Measurements from ENCODE around the gene MAPK1. TPM values are rescaled to one million over a fixed set of nuclear protein-coding genes. Genes with fewer than 3 reads are reported as not detected.

MAPK1 gene
- total RNA-seq, 4 donors from 2014 or later: 72.3 to 121 (median 85.2) TPM

DNA sequence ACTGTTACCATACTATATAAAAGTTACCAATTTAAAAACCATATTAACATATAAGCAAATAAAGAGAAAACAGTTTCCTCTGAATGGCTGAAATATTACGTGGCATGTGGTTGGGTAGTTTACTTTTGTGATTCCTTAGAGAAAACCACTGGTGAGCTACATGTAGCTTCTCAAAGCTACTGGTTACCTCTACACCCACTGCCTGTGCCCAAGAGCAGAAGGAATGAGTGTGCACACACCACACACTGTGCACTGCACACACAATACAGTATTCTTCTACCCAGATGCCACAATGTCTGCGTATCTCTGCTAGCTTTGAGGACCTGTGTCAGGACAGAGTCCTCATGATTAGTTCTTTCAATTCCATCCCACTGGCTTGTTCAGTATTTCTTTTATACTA is 106.4 kb downstream of the MAPK1 start:
- H3K4me3 ChIP-seq (ENCODE audit: low read depth, poor library complexity, severe bottlenecking): no peak overlapping the region
- no peak for DNase-seq (ENCODE audit: low spot score in 2 of 2)
- intact Hi-C loops (cut with DNase I; ENCODE audit: low total_unique reads): no loop called here
- TF ChIP-seq, protein P1, sequence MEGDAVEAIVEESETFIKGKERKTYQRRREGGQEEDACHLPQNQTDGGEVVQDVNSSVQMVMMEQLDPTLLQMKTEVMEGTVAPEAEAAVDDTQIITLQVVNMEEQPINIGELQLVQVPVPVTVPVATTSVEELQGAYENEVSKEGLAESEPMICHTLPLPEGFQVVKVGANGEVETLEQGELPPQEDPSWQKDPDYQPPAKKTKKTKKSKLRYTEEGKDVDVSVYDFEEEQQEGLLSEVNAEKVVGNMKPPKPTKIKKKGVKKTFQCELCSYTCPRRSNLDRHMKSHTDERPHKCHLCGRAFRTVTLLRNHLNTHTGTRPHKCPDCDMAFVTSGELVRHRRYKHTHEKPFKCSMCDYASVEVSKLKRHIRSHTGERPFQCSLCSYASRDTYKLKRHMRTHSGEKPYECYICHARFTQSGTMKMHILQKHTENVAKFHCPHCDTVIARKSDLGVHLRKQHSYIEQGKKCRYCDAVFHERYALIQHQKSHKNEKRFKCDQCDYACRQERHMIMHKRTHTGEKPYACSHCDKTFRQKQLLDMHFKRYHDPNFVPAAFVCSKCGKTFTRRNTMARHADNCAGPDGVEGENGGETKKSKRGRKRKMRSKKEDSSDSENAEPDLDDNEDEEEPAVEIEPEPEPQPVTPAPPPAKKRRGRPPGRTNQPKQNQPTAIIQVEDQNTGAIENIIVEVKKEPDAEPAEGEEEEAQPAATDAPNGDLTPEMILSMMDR (IDR thresholded peaks at IDR 0.05): no peak
- no peak for TF ChIP-seq POLR2A (IDR thresholded peaks at IDR 0.05)
- 90 to 94% methylated on average over 2 of the region's 2 CpGs for WGBS, 2 donors

GRCh38 chr22:21760640-21761039 is 106.8 kb downstream of the MAPK1 start:
- intact Hi-C loops (cut with DNase I; ENCODE audit: low total_unique reads): no loop called here
- H3K4me3 ChIP-seq (ENCODE audit: low read depth, poor library complexity, severe bottlenecking): no peak overlapping the region
- DNase-seq (ENCODE audit: low spot score in 2 of 2): no peak
- TF ChIP-seq, protein P1 (IDR thresholded peaks at IDR 0.05): no peak
- no peak for TF ChIP-seq POLR2A (IDR thresholded peaks at IDR 0.05)
- WGBS, 2 donors: 83 to 85% methylated on average over 2 of the region's 2 CpGs

DNA sequence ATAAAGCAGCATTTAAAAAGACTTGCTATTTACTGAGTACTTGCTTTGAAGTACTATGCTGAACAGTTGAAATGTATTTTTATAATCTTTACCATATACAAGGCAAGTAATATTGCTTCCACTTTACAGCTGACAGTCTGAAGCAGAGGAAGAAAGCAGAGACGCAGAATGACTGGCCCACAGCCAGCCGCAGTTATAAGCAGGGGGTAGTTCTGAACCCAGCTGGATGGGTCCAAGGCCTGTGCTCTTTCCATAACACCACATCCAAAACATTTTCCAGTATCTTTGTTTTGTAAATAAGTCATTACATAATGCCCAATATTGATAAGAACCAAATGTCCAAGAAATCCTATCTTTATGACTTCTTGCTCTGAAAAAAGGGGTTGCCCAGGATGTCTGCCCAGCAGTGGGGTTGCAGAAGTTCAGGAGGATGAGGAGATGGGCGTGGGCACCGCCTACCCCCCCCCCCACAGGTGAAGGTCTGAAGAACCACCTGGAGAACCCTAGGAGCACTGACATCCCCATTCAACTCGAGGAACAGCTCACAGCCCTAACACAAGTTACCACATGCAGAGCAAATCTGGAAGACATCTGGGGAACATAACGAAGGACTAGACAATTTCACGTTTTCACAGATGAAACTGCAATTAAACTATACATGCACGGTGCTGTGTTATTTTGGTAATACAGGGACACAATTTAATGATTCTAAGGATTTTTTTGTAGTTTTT is 107.6 kb downstream of the MAPK1 start:
- intact Hi-C loops (cut with DNase I; ENCODE audit: low total_unique reads): no loop called here
- 60 to 63% methylated on average over 8 of the region's 8 CpGs for WGBS, 2 donors
- TF ChIP-seq, protein P1 (IDR thresholded peaks at IDR 0.05): no peak
- TF ChIP-seq POLR2A (IDR thresholded peaks at IDR 0.05): no peak
- no peak overlapping the region for H3K4me3 ChIP-seq (ENCODE audit: low read depth, poor library complexity, severe bottlenecking)
- DNase-seq (ENCODE audit: low spot score in 2 of 2): no peak

DNA sequence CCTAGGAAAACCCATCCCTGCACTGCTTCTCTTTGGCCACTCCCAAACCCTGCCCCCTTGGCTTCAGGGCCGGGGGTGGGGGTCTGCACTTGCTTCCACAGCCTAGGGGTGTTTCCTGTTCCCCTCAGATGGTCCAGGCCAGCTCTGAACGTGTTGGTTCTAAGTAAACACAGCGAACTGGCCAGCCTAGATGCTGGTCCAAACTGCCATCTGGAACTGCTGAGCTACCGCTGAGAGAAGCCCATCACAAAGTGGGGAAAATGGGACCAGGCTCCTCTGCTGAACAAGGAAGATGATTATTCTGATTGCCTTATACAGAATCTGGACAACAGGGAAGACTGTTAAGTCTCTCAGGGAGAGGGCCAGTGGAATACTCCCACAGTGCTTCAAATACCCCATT is 108.4 kb downstream of the MAPK1 start:
- intact Hi-C loops (cut with DNase I; ENCODE audit: low total_unique reads): no loop called here
- WGBS, 2 donors: 70 to 71% methylated on average over 4 of the region's 4 CpGs

DNA sequence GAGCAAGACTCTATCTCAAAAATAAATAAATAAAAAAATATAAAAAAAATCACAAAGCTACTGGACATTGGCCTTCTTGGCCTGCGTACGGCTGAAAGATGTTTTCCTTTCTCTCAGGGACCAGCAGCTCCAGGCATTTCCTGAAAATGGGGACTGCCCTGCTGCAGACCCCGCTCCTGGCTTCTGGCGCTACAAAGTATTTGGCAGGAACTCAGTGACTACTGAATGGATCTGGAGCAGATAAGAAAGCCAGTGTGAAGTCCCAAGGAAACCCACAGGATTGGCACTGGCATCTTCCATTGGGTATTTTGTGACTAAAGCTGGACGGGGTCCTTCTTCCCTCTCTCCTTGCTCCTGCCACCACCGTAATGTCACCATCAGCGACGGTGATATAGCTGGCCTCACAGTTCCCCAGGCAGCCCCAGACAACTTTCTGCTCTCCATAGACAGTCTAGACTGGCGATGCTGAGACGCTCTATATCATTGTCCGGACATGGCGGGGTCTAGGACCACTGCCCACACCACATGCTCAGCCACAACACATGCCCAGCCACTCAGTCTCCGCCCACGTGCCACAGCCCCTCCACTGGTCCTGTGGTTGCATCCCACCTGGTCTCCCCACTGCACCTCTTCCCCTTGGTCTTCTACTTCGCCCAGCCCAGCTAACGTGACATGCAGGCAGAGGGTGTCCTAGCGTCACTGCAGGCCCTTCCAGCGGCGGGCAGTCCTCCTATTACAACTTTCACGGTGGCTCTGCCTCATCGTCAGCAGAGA is 109.2 kb downstream of the MAPK1 start:
- no peak for TF ChIP-seq POLR2A (IDR thresholded peaks at IDR 0.05)
- TF ChIP-seq, protein P1 (IDR thresholded peaks at IDR 0.05): no peak
- DNase-seq (ENCODE audit: low spot score in 2 of 2): no peak
- WGBS, 2 donors: 94 to 97% methylated on average over 21 of the region's 21 CpGs
- intact Hi-C loops (cut with DNase I; ENCODE audit: low total_unique reads): no loop called here
- no peak overlapping the region for H3K4me3 ChIP-seq (ENCODE audit: low read depth, poor library complexity, severe bottlenecking)

More for the DNA sequence above, 108.4 kb downstream of the MAPK1 start:
- no peak for DNase-seq (ENCODE audit: low spot score in 2 of 2)
- TF ChIP-seq, protein P1 (IDR thresholded peaks at IDR 0.05): no peak
- TF ChIP-seq POLR2A (IDR thresholded peaks at IDR 0.05): no peak
- H3K4me3 ChIP-seq (ENCODE audit: low read depth, poor library complexity, severe bottlenecking): no peak overlapping the region
